ENCODE data around the gene FOXE1. TPM values are rescaled to one million over a fixed set of nuclear protein-coding genes. Genes with fewer than 3 reads are reported as not detected.
A peak's percentile ranks its signal among the peaks of the same experiment; 100 is the strongest.

Gene FOXE1
- total RNA-seq, 2 donors from 2014 or later: 0.08 TPM; not detected in 1

- H3K9me3 ChIP-seq (ENCODE audit: control insufficient read depth, low read length, poor library complexity, severe bottlenecking): no peaks in the 10 kb centered on the region
- ATAC-seq: no peak
- Mint-ChIP-seq H3K36me3 (ENCODE audit: low read depth) (peaks cover 3% of the 10 kb centered on the region), H3K27ac (peak overlapping the region; percentile 85), H3K4me3 (no peak overlapping the region), H3K27me3 (no peaks in the 10 kb centered on the region), H3K4me1 (peaks cover 3% of the 10 kb centered on the region)
- no peak for DNase-seq
These were observed 42.2 kb downstream of the FOXE1 start for GRCh38 chr9:97895211-97895610.

GRCh38 chr9:97895695-97896332 is 42.8 kb downstream of the FOXE1 start:
- ATAC-seq: no peak

GRCh38 chr9:97900103-97900737 is 47.2 kb downstream of the FOXE1 start:
- ATAC-seq (no peak), DNase-seq (no peak)
- no peaks in the 10 kb centered on the region for H3K27me3 Mint-ChIP-seq
- peaks cover 34% of the 10 kb centered on the region for H3K4me1 Mint-ChIP-seq
- no peaks in the 10 kb centered on the region for H3K9me3 ChIP-seq (ENCODE audit: control insufficient read depth, low read length, poor library complexity, severe bottlenecking)
- peak overlapping the region; percentile 19 for H3K27ac Mint-ChIP-seq
- H3K4me3 Mint-ChIP-seq: peak overlapping the region; percentile 45
- H3K36me3 Mint-ChIP-seq (ENCODE audit: low read depth): peaks cover 4% of the 10 kb centered on the region

More at GRCh38 chr9:97895695-97896332, 42.8 kb downstream of the FOXE1 start:
- H3K4me1 Mint-ChIP-seq: peaks cover 4% of the 10 kb centered on the region
- peak overlapping the region; percentile 85 for H3K27ac Mint-ChIP-seq
- no peak overlapping the region for H3K4me3 Mint-ChIP-seq
- no peak for DNase-seq
- peaks cover 3% of the 10 kb centered on the region for H3K36me3 Mint-ChIP-seq (ENCODE audit: low read depth)
- H3K9me3 ChIP-seq (ENCODE audit: control insufficient read depth, low read length, poor library complexity, severe bottlenecking): no peaks in the 10 kb centered on the region
- no peaks in the 10 kb centered on the region for H3K27me3 Mint-ChIP-seq

GRCh38 chr9:97900738-97901565 is 47.9 kb downstream of the FOXE1 start:
- peaks cover 2% of the 10 kb centered on the region for H3K36me3 Mint-ChIP-seq (ENCODE audit: low read depth)
- DNase-seq: no peak
- H3K4me1 Mint-ChIP-seq: peaks cover 41% of the 10 kb centered on the region
- H3K27ac Mint-ChIP-seq: peak overlapping the region; percentile 99
- no peaks in the 10 kb centered on the region for H3K9me3 ChIP-seq (ENCODE audit: control insufficient read depth, low read length, poor library complexity, severe bottlenecking)
- no peak overlapping the region for H3K4me3 Mint-ChIP-seq
- no peaks in the 10 kb centered on the region for H3K27me3 Mint-ChIP-seq
- no peak for ATAC-seq

- no peak for DNase-seq
- Mint-ChIP-seq H3K27me3 (no peaks in the 10 kb centered on the region), H3K4me1 (peaks cover 57% of the 10 kb centered on the region), H3K4me3 (no peak overlapping the region), H3K36me3 (ENCODE audit: low read depth) (peaks cover 4% of the 10 kb centered on the region), H3K27ac (peak overlapping the region; percentile 99)
- ATAC-seq: no peak
- no peaks in the 10 kb centered on the region for H3K9me3 ChIP-seq (ENCODE audit: control insufficient read depth, low read length, poor library complexity, severe bottlenecking)
These were observed 50.2 kb downstream of the FOXE1 start for GRCh38 chr9:97903177-97903576.

- H3K36me3 Mint-ChIP-seq (ENCODE audit: low read depth): peaks cover 4% of the 10 kb centered on the region
- H3K27ac Mint-ChIP-seq: peak overlapping the region; percentile 99
- H3K9me3 ChIP-seq (ENCODE audit: control insufficient read depth, low read length, poor library complexity, severe bottlenecking): no peaks in the 10 kb centered on the region
- peak overlapping the region; percentile 91 for H3K4me3 Mint-ChIP-seq
- no peaks in the 10 kb centered on the region for H3K27me3 Mint-ChIP-seq
- peaks cover 65% of the 10 kb centered on the region for H3K4me1 Mint-ChIP-seq
- ATAC-seq (peak; percentile 70), DNase-seq (peak; percentile 24 to 42 (median 30))
These were observed 51.7 kb downstream of the FOXE1 start for GRCh38 chr9:97904725-97905124.

- ATAC-seq (peak; percentile 84), DNase-seq (peak in 2 of 3 donors; percentile 34 to 48)
- peaks cover 70% of the 10 kb centered on the region for H3K4me1 Mint-ChIP-seq
These were observed 52.2 kb downstream of the FOXE1 start for GRCh38 chr9:97905228-97905627.

More at GRCh38 chr9:97905228-97905627, 52.2 kb downstream of the FOXE1 start:
- no peaks in the 10 kb centered on the region for H3K9me3 ChIP-seq (ENCODE audit: control insufficient read depth, low read length, poor library complexity, severe bottlenecking)
- Mint-ChIP-seq H3K27ac (peak overlapping the region; percentile 99), H3K4me3 (peak overlapping the region; percentile 91), H3K36me3 (ENCODE audit: low read depth) (peaks cover 6% of the 10 kb centered on the region), H3K27me3 (no peaks in the 10 kb centered on the region)

Other genes with a start within 250 kb of the FOXE1 start
- 10 to 100 TPM; 15.5 to 26.7 TPM for gene TSTD2, start 219.9 kb upstream of the FOXE1 start, total RNA-seq
- gene NCBP1, start 219.4 kb upstream of the FOXE1 start, total RNA-seq: 10 to 100 TPM; 31.6 to 37.2 TPM
- gene XPA, start 155.9 kb upstream of the FOXE1 start, total RNA-seq: 10 to 100 TPM; 16.6 to 23.4 TPM
- gene TRMO, start 69.3 kb downstream of the FOXE1 start, total RNA-seq: 10 to 100 TPM; 41.2 to 46.3 TPM
- gene HEMGN, start 84.9 kb downstream of the FOXE1 start, total RNA-seq: 1 to 10 TPM; 1.3 to 9.0 TPM
- 100 to 1,000 TPM; 143 to 158 TPM for gene ANP32B, start 130.1 kb downstream of the FOXE1 start, total RNA-seq
- gene NANS, start 203.5 kb downstream of the FOXE1 start, total RNA-seq: 10 to 100 TPM; 38.1 to 44.9 TPM

Measured in T-helper 17 cell (primary cell).